AG04450 (cell line): Measurements from ENCODE around the gene DNAH3. TPM values are rescaled to one million over a fixed set of nuclear protein-coding genes. Genes with fewer than 3 reads are reported as not detected.
"Not testable (repeated sequence)": the region's sequence is repeated elsewhere in the genome, so short reads cannot be mapped to it uniquely, and the experiment has no call there.

Experiments
- CTCF ChIA-PET: fragments of 300-600, 350-600 bp; formaldehyde crosslinking; extraction: SDS; loops from one replicate; lab custom pipeline; 2022; ENCODE audit warnings: antibody characterized with exemption, inconsistent platforms; lab: Charles Lee
- POLR2A ChIA-PET: fragments of 350-600 bp; formaldehyde crosslinking; extraction: SDS; loops from one replicate; lab custom pipeline; 2021; ENCODE audit warnings: antibody characterized with exemption, inconsistent platforms; lab: Yijun Ruan, JAX
- DNase-seq: peaks from one replicate; pipeline ENCODE4 v3.0.0-alpha.2; 2011; ENCODE audit warnings: low read depth, low spot score
- H3K27ac ChIP-seq: one replicate; pipeline ENCODE4 v1.5.1; 2012; ENCODE audit warnings: low read depth, low read length, control low read depth
- H3K27me3 ChIP-seq: one replicate; pipeline ENCODE4 v1.6.0; 2012; ENCODE audit warnings: low read length; ENCODE audit not compliant: control insufficient read depth, insufficient read depth
- H3K4me3 ChIP-seq: 2 replicates; pipeline ENCODE4 v1.5.1; 2011; ENCODE audit warnings: mild to moderate bottlenecking, low read depth, low read length, control low read depth
- H3K9me3 ChIP-seq: 2 replicates; pipeline ENCODE4 v1.5.1; 2012; ENCODE audit warnings: low read length; ENCODE audit not compliant: control insufficient read depth, insufficient read depth
- CTCF ChIP-seq: IDR thresholded peaks from 2 replicates; pipeline ENCODE4 v1.5.1; 2011; ENCODE audit warnings: low read depth, low read length, control low read depth, inconsistent platforms
- polyA plus RNA-seq: library from polyadenylated mRNA; depleted of rRNA; stranded (reverse); fragments of >200 nt; gene quantifications from 2 replicates; pipeline ENCODE4 v1.2.3, GENCODE V29; 2011

Gene DNAH3
- polyA plus RNA-seq, 1 experiment = not detected

GRCh38 chr16:21103941-21104860, 46.4 kb downstream of the DNAH3 start:
- TF ChIP-seq CTCF = no peak
- ChIA-PET POLR2A (interaction anchor here (1.0 kb wide), 1 partner anchor 253 kb away, joined by 3 read pairs; no protein-coding TSS in a partner anchor), CTCF (no interaction called here)
- H3K27me3 ChIP-seq = no peaks in the 10 kb centered on the region
- no peak for DNase-seq
- no peak overlapping the region for H3K27ac ChIP-seq
- H3K4me3 ChIP-seq = no peak overlapping the region
- no peaks in the 10 kb centered on the region for H3K9me3 ChIP-seq

DNA sequence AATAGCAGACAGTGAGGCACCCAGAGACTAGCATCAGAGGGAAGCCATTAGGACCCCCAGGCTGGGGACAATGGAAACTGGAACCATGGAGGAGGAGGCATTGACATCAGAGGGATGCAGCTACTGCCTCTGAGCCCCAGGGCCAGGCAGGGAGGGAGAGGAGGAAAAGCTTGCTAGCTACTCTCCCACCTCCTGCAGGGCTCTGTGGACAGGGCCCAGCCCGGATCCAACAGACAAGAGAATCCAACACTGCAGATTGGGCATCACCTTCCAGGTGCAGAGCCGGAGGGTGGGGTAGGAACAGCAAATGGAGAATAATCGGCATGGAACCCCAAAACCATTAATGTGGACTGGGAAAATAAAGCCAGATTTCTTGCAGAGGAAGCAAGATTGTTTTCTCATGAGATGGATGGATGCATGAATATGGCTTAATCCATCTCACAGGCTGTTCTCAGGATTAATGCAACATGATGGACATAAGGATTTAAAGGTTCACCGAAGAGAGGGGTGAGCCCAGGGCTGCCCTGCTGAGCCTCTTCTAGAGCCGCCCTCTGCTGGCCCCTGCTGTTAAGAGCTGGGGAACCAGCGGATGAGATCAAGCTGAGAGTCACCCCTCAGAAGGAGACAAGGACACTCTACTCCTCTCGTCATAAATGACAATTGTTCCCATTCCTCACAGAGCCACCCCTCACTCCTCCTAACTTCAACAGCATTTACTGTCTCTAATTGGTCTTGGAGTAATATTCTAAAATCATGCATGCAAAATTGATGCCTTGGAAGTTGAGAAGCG, 48.8 kb downstream of the DNAH3 start:
- Histone ChIP-seq H3K27ac (no peak overlapping the region), H3K27me3 (no peaks in the 10 kb centered on the region), H3K9me3 (no peaks in the 10 kb centered on the region), H3K4me3 (no peak overlapping the region)
- ChIA-PET POLR2A (no interaction called here), CTCF (interaction anchor here (0.6 to 4.2 kb wide), 9 partner anchors 9 to 295 kb away, joined by 3 to 31 read pairs (median 3); no protein-coding TSS in a partner anchor)
- TF ChIP-seq CTCF = peak; percentile 43
- DNase-seq = no peak

DNA sequence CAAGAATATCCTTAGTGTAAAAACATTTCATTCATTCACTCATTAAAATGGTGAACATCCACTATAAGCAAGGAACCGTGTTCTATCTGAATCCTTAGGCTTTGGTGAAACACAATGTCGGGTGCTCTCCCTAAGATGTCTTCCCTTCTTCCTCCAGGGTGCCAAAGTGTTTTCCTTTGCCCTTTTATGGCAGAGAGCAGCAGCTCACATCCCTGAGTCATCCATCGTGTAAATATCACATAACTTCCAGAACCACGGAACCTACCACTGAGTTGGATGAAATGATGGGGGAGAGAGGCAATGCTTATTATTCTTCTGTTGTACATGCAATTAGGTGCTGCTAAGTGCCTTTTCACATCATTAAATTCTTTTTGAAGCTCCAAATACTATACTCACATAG, 50.2 kb downstream of the DNAH3 start:
- peak; percentile 75 for DNase-seq
- Histone ChIP-seq H3K27ac (peak overlapping the region; percentile 63), H3K27me3 (no peaks in the 10 kb centered on the region), H3K9me3 (no peaks in the 10 kb centered on the region), H3K4me3 (no peak overlapping the region)
- ChIA-PET POLR2A (interaction anchor here (0.9 to 1.2 kb wide), 2 partner anchors 56 to 294 kb away, joined by 3 read pairs; partner anchors contain the start of genes ERI2 and REXO5), CTCF (interaction anchor here (0.8 to 4.2 kb wide), 5 partner anchors 12 to 294 kb away, joined by 4 to 31 read pairs (median 7); no protein-coding TSS in a partner anchor)
- no peak for TF ChIP-seq CTCF

DNA sequence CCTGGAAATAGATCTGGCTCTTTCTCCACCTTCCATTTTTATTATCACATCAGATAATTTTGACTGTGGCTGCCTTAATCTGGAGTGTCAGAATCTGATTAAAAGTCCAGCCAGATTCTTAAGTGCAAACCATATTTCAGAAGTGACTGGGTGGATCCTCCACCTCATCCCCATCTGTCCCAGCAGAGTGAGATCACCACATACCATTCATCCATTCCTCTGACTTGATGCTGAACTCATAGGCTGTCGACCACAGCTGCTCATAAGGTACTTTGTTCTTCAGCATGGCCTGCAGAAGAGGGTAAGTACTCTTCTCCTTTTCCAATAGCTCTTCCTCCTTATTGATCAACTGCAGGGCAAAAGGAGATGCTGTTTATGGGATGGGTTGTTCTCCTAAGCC, 53.5 kb downstream of the DNAH3 start:
- ChIA-PET POLR2A (no interaction called here), CTCF (interaction anchor here (0.8 to 1.5 kb wide), 2 partner anchors 14 to 246 kb away, joined by 3 read pairs; no protein-coding TSS in a partner anchor)
- no peak overlapping the region for H3K27ac ChIP-seq
- TF ChIP-seq CTCF = no peak
- DNase-seq = no peak
- no peaks in the 10 kb centered on the region for H3K9me3 ChIP-seq
- no peaks in the 10 kb centered on the region for H3K27me3 ChIP-seq
- no peak overlapping the region; the same call in 1 of the 2 replicates for H3K4me3 ChIP-seq

- not testable (repeated sequence) for DNase-seq
These were observed 55.9 kb downstream of the DNAH3 start for GRCh38 chr16:21094719-21095118.

More at GRCh38 chr16:21094719-21095118, 55.9 kb downstream of the DNAH3 start:
- H3K27me3 ChIP-seq, CTCF ChIA-PET, H3K4me3 ChIP-seq, H3K27ac ChIP-seq, POLR2A ChIA-PET, H3K9me3 ChIP-seq: not testable (repeated sequence)
